Neural progenitor cell (in vitro differentiated cells): Measurements from ENCODE around the gene DDX31.

Source experiments
- CTCF ChIP-seq: fragments of 200-600 bp; sonication (generic); IDR thresholded peaks from 2 replicates; pipeline ENCODE4 v1.5.1; 2017; ENCODE audit warnings: antibody characterized with exemption, mild to moderate bottlenecking
- EZH2 ChIP-seq: fragments of 200-600 bp; sonication (generic); IDR thresholded peaks from 2 replicates; pipeline ENCODE4 v1.6.1; 2017; ENCODE audit warnings: antibody characterized with exemption, mild to moderate bottlenecking, moderate library complexity
- EZH2phosphoT487 ChIP-seq: fragments of 200-600 bp; sonication (generic); IDR thresholded peaks from 2 replicates; pipeline ENCODE4 v1.6.1; 2017; ENCODE audit warnings: antibody characterized with exemption

- no peak for TF ChIP-seq CTCF
- TF ChIP-seq EZH2 = no peak
- no peak for TF ChIP-seq EZH2phosphoT487
Measured at GRCh38 chr9:132547436-132547835, 122.3 kb downstream of the DDX31 start.
